Stimulated activated CD4-positive, alpha-beta T cell treated with anti-CD3 and anti-CD28 coated beads, Interleukin-4, amount 100 ng/mL, for 4 hours (primary cell): ENCODE data around the gene MICAL3.
"Not testable (repeated sequence)": the region's sequence is repeated elsewhere in the genome, so short reads cannot be mapped to it uniquely, and the experiment has no call there.

Experiments used
- DNase-seq, 2 experiments: peaks; one replicate each; pipeline ENCODE4 v3.0.0-alpha.2; 2020

MICAL3 gene

DNA sequence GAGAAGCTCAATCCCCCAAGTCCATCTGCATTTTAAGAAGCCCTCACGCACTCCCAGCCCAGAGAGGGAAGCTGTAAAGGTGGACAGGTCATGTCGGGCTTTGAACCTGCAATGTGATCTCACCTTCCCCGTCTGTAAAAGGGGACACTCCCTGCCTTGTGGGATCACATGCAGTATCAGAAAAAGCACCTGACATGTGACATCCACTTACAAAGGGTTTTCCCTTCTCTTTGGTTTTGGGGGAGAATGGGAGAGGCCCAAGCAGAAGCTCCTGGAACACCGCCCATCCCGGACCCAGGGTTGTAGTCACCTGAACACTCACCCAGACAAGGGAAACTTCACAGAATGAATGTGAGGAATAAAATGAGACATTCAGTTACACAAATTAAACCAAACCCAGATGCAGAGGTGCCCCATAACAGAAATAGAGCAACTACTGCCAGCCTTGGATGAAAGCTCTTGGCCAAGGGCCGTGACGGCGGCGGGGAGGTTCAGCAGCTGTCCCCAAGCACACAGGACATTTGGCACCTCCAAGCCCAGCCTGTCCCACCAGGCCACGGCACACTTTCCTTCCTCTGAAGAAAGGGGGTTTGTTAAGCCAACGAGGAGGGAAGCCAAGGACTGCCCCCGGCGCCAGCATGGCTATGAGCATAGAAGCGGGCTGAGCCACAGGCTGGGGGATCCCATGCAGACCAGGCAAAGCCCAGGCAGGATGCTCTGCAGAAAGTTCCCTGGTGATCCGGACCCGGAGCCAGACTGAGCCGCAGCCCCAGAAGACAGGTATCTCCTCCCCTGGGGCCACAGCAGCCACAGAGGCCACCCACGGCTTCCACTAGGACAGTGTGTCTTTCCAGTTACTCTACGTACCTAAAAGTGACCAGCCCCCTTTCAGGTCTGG, 253.9 kb downstream of the MICAL3 start:
- DNase-seq: no peak

DNA sequence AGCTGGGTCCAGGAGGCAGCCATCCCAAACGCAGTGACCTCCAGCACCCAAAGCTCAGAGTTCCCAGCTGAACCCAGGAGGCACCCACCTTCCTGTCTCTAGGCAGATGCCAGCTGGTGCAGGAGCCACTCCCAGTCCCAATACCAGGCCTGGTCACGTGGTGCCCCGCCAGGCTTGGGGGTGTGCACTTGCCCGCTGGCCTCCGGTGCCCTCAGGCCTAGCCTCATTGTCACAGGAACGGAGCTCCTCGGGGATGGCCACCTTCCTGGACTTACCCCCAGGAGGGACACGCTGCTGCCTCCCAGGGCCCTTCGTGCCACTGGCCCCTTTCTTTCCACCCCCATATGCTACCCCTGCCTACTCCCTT, 254.7 kb downstream of the MICAL3 start:
- DNase-seq: no peak

DNA sequence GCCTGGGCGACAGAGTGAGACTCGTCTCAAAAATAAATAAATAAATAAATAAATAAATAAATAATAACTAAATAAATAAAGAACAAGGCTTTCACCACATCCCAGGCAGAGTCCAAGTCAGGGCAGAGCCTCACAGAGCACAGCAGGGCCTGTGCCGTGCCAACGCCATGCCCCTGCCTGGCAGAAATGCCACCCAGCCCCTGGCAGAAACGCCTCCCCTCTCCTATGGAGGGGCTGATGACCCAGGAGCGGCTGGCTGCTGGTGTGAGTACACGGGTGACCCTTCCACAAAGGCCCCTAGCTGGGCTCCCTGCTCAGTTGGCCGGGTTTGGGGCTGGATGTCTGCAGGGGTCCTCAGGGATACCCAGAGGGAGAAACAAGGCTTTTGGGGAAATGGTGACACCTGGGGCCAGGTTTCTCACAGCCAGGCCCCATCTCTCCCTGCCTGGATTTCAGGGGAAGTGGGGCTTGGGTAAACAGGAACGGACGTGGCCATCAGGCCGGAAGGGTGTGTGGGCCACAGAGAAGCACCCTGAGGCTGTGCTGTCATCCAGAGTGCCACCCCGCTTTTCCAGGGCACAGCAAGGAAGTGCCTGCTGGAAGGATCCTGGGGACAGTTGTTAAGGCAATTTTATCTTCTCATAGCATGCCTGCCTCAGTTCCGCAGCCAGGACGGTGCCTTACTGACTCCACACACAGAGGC, 255.2 kb downstream of the MICAL3 start:
- DNase-seq: no peak

DNA sequence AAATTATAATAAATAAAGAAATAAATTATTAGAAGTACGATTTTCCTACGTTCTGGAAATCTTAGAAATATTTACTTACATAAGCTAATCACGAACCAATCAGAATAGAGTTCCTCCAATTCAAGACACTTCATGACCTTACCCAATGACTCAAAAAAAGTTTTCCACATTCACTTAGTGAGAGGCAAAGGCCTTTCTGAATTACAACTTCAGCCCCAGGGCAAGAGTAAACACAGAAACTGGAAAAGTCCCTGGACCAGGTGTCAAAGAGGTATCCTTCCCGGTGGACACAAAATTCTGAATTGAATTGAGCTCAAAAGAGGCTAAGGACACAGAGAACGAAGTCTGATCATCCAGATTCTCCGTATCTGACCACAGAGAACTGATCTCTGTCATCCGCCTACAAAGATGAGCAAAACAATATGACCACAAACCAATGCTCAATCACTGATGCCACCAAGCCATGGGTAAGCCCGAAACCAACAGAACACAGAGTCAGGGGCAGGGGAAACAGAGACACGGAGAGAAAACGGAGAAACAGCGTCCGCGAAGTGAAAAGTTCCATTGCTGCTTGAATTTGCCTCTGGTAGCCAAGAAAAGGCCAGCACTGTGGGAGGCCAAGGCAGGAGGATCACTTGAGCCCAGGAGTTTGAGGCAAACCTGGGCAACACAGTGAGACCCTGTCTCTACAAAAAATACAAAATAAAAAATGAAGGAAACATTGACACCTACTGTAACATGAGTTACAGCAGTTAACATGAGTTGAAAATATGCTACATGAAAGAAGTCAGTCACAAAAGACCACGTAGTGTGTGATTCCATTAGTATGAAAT, 256.9 kb downstream of the MICAL3 start:
- peak in 1 of 2 experiments; percentile 46 for DNase-seq

- DNase-seq: not testable (repeated sequence)
These were observed 259.5 kb downstream of the MICAL3 start for GRCh38 chr22:17764852-17765251.

DNA sequence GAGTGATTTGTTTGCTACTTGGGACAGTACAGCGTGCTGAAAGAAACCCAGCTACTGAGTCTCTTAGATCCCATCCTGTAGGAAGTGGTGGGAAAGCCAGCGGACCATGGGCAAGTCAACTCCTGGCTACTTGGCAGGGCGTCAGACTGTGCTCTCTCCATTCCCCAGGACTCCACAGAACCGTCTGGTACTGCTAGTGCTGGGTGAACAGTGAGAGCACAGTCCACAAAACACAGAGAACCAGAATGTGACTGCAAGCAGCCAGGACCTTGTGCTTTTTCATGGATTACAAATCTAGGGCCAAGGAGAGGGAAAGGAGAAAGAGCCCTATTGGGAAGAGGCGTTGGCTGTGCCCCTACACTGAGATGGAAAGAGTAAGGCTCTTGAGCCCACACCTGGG, 260.3 kb downstream of the MICAL3 start:
- DNase-seq: no peak

DNA sequence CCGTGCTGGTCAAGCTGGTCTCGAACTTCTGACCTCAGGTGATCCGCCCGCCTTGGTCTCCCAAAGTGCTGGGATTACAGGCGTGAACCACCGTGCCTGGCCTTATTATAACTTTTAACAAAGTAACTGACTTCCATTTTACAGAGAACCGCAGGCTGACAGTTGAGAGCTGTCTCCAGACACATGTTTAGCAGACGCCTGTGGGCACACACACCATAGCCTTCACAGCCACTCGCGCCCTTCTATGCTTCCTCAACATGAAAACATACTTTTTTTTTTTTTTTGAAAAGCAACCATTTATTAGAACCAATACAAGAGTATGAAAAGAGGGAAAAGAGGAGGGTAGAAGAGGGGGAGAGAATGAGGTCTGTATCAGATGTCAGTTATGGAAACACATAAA, 260.9 kb downstream of the MICAL3 start:
- DNase-seq: not testable (repeated sequence)

DNA sequence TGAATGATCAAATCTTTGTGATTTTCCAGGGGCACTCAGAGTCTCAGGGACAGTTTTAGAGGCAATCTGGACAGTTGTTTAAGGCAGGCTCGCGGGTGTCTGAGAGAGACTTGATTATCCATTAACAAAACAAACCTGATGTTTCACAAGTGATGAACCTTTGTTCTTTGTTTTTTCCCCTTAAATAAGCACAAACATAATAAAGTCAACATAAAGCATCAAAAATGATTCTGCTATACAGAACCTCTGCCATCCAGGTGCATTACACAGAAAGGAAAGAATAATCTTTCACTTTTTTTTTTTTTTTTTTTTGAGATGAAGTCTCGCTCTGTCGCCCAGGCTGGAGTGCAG, 263.2 kb downstream of the MICAL3 start:
- no peak for DNase-seq

GRCh38 chr22:17754233-17754925, 270.0 kb downstream of the MICAL3 start:
- DNase-seq: peak in 1 of 2 experiments; percentile 23

DNA sequence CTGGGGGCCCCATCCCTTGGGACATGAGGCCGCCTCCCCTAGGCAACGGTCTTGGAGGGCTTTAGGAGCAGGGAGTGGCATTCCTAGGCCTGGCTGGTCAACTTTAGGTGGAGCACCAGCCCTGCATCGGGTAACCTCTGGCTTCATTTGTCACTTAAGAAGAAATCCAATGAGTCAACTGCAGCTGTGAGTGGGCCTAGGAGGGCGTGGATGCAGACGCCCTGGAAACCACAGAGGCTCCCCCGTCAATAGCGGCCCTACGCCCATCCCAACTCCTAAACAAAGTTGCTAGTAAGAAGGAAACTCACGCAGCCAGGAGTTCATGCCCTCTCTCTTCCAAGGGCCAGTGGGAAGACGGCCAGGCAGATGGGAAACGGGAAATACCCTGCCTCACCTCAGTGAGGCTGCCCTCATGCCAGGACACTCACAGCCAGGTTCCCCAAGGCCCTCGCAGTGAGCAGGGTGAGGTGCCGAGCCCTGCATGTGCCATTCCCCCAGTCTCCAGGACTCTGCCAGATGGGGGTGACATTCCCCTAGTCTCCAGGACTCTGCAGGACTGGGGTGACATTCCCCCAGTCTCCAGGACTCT, 270.9 kb downstream of the MICAL3 start:
- no peak for DNase-seq

DNA sequence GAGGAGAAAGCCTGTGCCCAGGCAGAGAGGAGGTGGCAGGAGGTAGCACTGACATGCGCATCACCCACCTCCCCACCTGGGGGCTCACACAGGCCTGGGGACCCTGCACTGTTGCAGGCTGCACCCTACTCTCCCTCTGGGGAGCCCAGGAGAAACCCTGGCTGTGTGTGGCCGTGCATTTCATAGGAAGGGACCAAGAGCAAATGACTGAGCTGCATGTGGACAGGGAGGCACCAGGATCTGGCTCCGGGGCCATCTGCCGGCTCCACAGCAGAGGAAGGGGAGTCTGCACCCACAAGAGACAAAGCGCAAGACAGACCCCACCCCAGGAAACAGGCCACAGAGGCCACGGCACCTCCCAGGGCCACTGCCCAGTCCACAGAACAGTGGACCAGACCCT, 272.8 kb downstream of the MICAL3 start:
- DNase-seq: no peak

DNA sequence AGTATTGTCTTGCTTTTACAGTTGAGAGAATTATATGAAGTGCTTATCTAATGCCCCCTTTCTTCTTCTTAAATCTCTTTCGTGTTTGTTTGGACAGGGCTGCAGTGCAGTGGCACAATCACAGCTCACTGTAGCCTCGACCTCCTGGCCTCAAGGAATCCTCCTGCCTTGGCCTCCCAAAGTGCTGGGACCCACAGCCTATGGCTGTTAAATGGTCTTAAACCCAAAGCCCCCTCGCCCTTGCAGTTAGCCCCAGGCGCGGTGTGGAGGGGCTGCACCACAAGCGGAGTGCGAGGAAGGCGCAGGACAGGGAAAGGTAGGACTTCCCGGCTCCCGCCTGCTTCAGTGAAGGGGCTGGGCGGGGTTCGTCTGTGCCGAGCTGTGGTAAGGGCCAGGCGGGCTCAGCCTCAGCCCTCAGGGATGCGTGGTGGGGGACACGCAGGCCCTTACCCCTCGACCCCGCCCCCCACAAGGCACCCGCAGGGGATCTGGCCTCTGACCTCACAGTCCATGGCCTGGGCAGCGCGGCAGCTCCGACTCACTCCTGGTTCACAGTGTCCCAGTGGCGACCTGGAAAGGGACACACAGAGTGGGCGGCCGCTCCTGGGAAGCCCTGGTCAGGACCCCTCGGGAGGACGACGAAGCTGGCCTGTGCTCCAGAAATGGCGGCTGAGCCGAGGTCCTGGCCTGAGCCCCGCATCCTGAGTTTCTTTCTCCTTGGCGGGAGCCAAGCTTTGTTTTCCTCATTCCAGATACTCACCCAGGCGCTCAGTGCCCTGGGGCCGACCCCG, 274.6 kb downstream of the MICAL3 start:
- no peak for DNase-seq

GRCh38 chr22:17748555-17749353, 275.6 kb downstream of the MICAL3 start:
- no peak for DNase-seq

GRCh38 chr22:17746916-17747315, 277.4 kb downstream of the MICAL3 start:
- DNase-seq: no peak

DNA sequence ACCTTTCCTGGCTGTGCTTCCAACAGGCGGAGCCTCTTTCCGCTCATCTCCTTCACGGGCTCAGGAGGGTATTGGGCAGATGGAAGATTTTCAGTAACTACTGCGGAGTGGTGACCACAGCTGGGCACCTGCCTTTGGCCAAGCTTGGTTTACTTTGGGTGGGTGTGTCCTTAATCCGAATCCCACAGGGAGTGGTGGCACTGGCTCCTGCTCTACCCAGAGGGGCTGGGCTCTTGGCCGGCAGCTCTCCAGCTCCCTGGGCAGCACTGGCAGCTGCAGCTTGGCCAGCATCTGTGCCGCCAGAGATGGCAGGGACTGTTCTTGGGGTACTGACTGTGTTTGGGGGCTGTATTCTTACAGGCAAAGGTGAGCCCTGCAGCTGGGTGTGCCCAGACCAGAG, 279.9 kb downstream of the MICAL3 start:
- no peak for DNase-seq

- DNase-seq: no peak
These were observed 280.5 kb downstream of the MICAL3 start for GRCh38 chr22:17743661-17744411.

GRCh38 chr22:17742527-17742902, 281.8 kb downstream of the MICAL3 start:
- DNase-seq: peak; percentile 55 to 70

DNA sequence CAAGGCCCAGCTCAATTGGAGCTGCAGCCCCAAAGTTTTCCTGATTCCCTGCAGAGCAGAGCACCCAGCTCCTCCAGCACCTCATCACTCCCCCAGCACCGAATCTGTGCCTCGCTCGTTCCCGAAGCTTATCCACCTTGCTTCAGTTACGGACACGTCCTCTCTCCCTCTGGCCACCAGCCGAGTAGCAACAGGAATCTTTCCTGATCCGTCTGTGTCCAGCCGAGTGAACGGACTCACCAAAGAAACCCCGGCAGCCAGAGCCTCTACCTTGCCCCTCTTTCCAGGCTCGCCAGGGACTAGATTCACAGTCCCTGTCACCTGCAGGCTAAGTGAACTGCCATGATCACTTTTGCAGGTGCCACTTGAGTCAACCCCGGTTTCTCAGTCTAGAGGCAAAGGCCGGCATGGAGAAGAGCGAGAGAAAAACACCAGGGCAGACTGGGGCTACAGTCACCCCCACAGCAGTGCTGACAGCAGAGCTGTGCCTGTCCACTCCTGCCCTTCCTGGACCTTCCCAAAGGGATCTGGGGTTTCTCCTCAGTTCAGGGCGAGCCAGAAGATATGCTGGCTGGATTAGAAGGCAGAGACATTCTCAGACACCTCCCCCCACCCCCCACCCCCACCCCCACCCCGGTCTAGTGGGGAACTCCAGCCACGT, 282.4 kb downstream of the MICAL3 start:
- DNase-seq: no peak

- DNase-seq: no peak
These were observed 285.0 kb downstream of the MICAL3 start for GRCh38 chr22:17739196-17739975.
